ENCODE results near the gene LSG1.

DNA sequence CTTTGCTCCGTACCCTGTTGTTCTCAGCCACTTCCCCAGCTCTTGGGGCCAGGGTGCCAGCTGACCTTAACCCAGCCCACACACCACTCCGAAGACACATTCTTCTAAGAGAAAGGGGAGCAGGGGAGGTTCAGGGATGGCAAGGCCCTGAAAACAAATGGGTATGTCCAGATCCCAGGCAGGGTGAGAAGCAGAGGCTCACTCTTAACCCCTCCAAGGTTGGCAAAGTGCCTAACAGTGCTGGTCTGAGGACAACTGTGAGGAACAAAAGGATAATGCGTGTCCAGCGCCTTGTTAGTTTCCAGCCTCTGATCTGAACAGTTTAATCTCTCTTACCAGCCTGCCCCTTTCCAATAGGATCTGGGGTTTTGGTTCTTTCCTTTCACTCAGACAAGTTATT is 40.3 kb downstream of the LSG1 start:
- TF ChIP-seq, protein P1, sequence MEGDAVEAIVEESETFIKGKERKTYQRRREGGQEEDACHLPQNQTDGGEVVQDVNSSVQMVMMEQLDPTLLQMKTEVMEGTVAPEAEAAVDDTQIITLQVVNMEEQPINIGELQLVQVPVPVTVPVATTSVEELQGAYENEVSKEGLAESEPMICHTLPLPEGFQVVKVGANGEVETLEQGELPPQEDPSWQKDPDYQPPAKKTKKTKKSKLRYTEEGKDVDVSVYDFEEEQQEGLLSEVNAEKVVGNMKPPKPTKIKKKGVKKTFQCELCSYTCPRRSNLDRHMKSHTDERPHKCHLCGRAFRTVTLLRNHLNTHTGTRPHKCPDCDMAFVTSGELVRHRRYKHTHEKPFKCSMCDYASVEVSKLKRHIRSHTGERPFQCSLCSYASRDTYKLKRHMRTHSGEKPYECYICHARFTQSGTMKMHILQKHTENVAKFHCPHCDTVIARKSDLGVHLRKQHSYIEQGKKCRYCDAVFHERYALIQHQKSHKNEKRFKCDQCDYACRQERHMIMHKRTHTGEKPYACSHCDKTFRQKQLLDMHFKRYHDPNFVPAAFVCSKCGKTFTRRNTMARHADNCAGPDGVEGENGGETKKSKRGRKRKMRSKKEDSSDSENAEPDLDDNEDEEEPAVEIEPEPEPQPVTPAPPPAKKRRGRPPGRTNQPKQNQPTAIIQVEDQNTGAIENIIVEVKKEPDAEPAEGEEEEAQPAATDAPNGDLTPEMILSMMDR (IDR thresholded peaks at IDR 0.05; ENCODE audit: poor library complexity, severe bottlenecking): no peak
- no peak for TF ChIP-seq POLR2AphosphoS5 (IDR thresholded peaks at IDR 0.05)
- TF ChIP-seq, protein P2, sequence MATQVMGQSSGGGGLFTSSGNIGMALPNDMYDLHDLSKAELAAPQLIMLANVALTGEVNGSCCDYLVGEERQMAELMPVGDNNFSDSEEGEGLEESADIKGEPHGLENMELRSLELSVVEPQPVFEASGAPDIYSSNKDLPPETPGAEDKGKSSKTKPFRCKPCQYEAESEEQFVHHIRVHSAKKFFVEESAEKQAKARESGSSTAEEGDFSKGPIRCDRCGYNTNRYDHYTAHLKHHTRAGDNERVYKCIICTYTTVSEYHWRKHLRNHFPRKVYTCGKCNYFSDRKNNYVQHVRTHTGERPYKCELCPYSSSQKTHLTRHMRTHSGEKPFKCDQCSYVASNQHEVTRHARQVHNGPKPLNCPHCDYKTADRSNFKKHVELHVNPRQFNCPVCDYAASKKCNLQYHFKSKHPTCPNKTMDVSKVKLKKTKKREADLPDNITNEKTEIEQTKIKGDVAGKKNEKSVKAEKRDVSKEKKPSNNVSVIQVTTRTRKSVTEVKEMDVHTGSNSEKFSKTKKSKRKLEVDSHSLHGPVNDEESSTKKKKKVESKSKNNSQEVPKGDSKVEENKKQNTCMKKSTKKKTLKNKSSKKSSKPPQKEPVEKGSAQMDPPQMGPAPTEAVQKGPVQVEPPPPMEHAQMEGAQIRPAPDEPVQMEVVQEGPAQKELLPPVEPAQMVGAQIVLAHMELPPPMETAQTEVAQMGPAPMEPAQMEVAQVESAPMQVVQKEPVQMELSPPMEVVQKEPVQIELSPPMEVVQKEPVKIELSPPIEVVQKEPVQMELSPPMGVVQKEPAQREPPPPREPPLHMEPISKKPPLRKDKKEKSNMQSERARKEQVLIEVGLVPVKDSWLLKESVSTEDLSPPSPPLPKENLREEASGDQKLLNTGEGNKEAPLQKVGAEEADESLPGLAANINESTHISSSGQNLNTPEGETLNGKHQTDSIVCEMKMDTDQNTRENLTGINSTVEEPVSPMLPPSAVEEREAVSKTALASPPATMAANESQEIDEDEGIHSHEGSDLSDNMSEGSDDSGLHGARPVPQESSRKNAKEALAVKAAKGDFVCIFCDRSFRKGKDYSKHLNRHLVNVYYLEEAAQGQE (IDR thresholded peaks at IDR 0.05; ENCODE audit: borderline replicate concordance): no peak
- TF ChIP-seq SMC3 (conservative IDR thresholded peaks at IDR 0.05; ENCODE audit: poor library complexity): no peak
- no peak for TF ChIP-seq EZH2 (IDR thresholded peaks at IDR 0.05; ENCODE audit: borderline replicate concordance, insufficient read depth, low read length, poor library complexity, severe bottlenecking)
- TF ChIP-seq MXI1 (conservative IDR thresholded peaks at IDR 0.05; ENCODE audit: poor library complexity, severe bottlenecking): no peak
- TF ChIP-seq TAF1 (IDR thresholded peaks at IDR 0.05; ENCODE audit: low read depth): no peak
- TF ChIP-seq EP300 (conservative IDR thresholded peaks at IDR 0.05; ENCODE audit: poor library complexity, severe bottlenecking): no peak
